ENCODE data around the gene TRAF1. TPM values are rescaled to one million over a fixed set of nuclear protein-coding genes. Genes with fewer than 3 reads are reported as not detected.

TRAF1 gene
- total RNA-seq, 4 donors from 2014 or later, result 12.3 to 21.0 (median 19.8) TPM

DNA sequence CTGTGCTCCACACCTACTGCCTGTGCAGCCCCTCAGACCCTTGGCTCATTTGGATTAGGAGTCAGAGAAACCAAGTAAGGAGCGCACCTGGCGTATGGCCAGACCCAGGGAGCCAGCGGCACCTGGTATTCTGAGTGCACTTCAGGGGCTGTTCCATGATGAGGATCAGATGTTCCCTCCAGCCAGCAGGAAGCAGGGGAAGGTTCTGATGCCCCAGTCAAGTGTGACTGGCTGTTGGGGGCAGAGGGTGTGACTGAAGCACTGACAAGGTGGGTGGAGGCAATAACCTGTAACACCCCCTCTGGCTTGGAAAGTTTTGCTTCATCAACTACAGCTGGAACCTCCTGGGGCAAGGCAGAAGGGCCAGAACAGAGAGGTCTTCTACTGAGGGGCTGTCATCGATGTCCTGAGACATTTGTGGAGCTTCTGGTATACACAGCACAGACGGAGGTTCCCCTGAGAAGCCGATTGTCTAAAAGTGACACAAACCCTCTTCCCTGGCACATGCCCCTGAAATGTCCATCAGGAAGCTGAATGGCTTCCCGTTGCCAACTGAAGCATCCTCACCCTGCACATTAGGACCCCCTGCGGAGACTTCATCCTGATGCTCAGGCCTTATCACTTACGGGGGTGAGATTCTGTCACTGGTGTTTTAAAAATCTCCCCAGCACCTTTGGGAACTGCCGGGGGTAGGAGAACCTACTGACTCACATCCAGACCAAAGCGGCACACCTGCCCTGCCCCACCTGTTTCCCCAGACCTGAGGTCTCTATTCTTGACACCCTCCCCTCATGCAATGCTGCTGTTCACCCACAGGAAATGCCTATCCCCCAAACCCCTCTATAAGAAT lies 21.1 kb downstream of the TRAF1 start:
- H3K4me3 ChIP-seq, result no peak overlapping the region
- H3K27me3 ChIP-seq, result no peaks in the 10 kb centered on the region
- peaks cover 0 to 44% (median 0%) of the 10 kb centered on the region in 3 donors for H3K36me3 ChIP-seq
- H3K9me3 ChIP-seq, result no peaks in the 10 kb centered on the region
- TF ChIP-seq, protein P1, sequence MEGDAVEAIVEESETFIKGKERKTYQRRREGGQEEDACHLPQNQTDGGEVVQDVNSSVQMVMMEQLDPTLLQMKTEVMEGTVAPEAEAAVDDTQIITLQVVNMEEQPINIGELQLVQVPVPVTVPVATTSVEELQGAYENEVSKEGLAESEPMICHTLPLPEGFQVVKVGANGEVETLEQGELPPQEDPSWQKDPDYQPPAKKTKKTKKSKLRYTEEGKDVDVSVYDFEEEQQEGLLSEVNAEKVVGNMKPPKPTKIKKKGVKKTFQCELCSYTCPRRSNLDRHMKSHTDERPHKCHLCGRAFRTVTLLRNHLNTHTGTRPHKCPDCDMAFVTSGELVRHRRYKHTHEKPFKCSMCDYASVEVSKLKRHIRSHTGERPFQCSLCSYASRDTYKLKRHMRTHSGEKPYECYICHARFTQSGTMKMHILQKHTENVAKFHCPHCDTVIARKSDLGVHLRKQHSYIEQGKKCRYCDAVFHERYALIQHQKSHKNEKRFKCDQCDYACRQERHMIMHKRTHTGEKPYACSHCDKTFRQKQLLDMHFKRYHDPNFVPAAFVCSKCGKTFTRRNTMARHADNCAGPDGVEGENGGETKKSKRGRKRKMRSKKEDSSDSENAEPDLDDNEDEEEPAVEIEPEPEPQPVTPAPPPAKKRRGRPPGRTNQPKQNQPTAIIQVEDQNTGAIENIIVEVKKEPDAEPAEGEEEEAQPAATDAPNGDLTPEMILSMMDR (IDR thresholded peaks at IDR 0.05), result no peak
- no peak for TF ChIP-seq EP300 (IDR thresholded peaks at IDR 0.05)
- no peak for TF ChIP-seq POLR2A (IDR thresholded peaks at IDR 0.05)
- 83 to 86% methylated on average over 11 of the region's 11 CpGs for WGBS, 2 donors
- peaks cover 0 to 5% (median 0%) of the 10 kb centered on the region in 4 donors for H3K4me1 ChIP-seq
- H3K27ac ChIP-seq, result no peak overlapping the region
- no peak for DNase-seq (ENCODE audit: low spot score in 2 of 2)

DNA sequence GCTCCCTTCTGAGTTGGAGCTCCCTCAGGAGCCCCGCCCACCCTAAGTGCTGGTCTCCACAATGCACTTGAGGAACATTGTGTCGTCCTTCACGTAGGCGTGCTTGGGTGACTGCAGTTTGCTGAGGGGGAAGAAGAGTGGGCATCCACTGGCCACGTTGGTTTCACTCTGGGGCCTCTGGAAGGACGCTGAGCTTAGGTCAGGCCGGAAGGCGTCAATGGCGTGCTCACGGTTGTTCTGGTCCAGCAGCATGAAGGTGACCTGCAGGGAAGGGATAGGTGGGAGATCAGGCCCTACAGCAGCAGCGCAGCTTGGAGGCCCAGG lies 21.7 kb downstream of the TRAF1 start:
- no peaks in the 10 kb centered on the region for H3K27me3 ChIP-seq
- 87 to 93% methylated on average over 11 of the region's 11 CpGs for WGBS, 2 donors
- peaks cover 0 to 38% (median 0%) of the 10 kb centered on the region in 3 donors for H3K36me3 ChIP-seq
- peak overlapping the region in 1 of 4 donors; percentile 71 for H3K27ac ChIP-seq
- H3K4me1 ChIP-seq, result peaks cover 0 to 5% (median 0%) of the 10 kb centered on the region in 4 donors
- H3K4me3 ChIP-seq, result no peak overlapping the region
- DNase-seq (ENCODE audit: low spot score in 2 of 2), result no peak
- no peaks in the 10 kb centered on the region for H3K9me3 ChIP-seq
- TF ChIP-seq EP300 (IDR thresholded peaks at IDR 0.05), result no peak

DNA sequence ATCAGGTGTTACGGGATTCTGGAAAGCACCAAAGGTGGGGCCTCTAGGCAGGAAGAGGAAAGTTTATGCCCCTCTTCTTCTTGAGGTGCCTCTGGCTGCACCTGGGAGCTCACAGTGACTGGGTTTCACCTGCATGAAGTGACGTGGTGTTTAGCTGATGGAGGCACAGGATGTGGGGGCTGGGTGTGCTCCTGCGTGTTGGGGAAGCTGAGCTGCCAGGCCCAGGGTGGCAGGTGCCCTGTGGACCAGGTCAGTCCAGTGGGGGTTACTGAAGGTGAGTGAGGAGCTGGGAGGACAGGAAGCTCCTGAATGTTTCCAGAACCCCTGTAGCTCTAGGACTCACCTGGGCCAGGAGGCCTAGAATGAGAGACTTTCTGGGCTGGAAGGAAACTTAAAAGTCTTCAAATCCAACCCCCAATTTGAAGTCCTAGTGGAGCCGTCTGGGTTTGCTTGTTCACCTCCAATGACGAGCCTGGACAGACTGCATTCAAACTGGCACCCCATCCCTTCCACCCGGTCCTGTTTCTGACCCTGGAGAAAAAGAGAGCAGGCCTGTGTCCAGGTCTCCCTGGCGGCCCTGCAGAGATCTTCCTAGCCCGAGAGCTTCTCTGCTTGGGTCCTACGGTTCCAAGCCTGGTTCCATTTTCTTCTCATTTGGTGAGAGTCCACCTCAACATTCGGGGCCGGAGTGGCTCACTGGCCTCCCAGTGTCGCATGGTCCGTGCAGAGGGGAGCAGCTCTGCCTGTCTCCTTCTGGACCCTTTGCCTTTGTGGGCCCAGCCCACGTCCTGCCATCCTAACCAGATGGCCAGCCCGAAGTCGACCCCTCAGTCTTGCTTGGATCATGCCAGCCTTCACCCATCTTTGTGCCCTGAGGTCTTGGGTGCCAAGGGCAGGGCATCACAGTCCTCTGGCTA lies 22.3 kb downstream of the TRAF1 start:
- no peak for DNase-seq (ENCODE audit: low spot score in 2 of 2)
- Histone ChIP-seq H3K4me3 (no peak overlapping the region), H3K27ac (peak overlapping the region in 1 of 4 donors; percentile 71), H3K27me3 (no peaks in the 10 kb centered on the region), H3K9me3 (no peaks in the 10 kb centered on the region), H3K36me3 (peaks cover 0 to 34% (median 0%) of the 10 kb centered on the region in 3 donors), H3K4me1 (peaks cover 0 to 5% (median 0%) of the 10 kb centered on the region in 4 donors)
- TF ChIP-seq, protein P1 (IDR thresholded peaks at IDR 0.05), result no peak
- no peak for TF ChIP-seq POLR2A (IDR thresholded peaks at IDR 0.05)
- WGBS, 2 donors, result 90 to 91% methylated on average over 15 of the region's 16 CpGs

DNA sequence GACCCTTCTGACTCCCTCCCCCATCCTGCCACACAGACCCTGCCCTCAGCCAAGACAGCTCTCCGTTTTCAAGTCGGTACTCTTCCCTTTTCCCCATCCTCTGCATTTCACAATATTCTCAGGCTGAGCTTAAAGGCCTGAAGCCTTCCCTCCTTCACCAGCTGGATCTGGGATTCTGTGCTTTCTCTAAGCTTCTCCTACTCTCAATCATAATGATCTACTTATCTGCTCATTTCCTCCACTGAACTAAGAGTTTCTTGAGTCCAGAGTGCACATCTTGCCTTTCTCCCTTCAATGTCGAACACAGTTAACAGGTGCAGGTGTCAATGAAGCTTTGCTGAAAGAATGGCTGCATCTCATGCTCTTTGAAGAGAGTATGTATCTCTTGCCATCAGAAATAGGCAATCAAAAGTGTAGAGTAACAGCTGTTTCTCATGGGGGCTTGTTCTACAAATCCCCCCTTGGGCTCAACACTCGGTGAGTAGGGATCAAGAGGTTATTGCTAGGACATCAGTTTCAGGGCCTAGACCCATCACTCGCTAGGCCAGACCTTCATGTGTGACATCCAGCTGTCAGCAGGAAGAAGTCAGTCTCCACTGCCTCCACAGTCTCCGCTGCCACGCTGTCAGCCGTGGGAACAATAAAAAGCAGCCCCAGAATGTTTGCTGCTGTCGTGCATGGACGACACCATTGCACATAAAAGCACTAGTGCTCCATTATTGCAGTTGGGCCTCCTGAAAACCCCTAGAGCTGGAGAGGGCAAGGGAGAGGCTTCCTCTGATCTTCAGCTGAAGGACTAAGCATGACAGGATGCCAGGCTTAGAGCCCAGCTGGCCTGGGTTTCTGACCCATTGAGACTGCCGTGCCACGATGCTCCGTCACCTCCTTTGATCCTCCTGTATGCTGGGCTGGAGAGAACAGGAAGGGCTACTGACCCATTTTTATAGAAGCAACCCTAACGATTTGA lies 23.7 kb downstream of the TRAF1 start:
- no peak for DNase-seq (ENCODE audit: low spot score in 2 of 2)
- Histone ChIP-seq H3K36me3 (peaks cover 0 to 25% (median 0%) of the 10 kb centered on the region in 3 donors), H3K4me3 (no peak overlapping the region), H3K9me3 (no peaks in the 10 kb centered on the region), H3K4me1 (peaks cover 0 to 5% (median 0%) of the 10 kb centered on the region in 4 donors), H3K27me3 (no peaks in the 10 kb centered on the region), H3K27ac (peak overlapping the region in 1 of 4 donors; percentile 50)
- 69 to 73% methylated on average over 14 of the region's 14 CpGs for WGBS, 2 donors
- TF ChIP-seq EP300 (IDR thresholded peaks at IDR 0.05) (no peak), POLR2A (IDR thresholded peaks at IDR 0.05) (no peak)
- TF ChIP-seq, protein P1 (IDR thresholded peaks at IDR 0.05), result no peak

Measured in tibial nerve (tissue), 4 donors.